GM12878 (cell line): ENCODE results near the gene TGFBR3. TPM values are rescaled to one million over a fixed set of nuclear protein-coding genes. Genes with fewer than 3 reads are reported as not detected.

ENCODE experiments used
- ATAC-seq: fragments of 200-7000 bp; cut with Tn5 transposase; 3 replicates; pipeline ENCODE4 v1.9.1; 2020; ENCODE audit warnings: mild to moderate bottlenecking, moderate library complexity
- BruUV-seq: library from RNA; stranded (reverse); fragments of 400-500 nt; replicated peaks from 2 replicates; lab custom pipeline; 2021; lab: Mats Ljungman, UMichigan
- CTCF ChIA-PET: fragments of 300-600 bp; sonication (Branson Sonifier 250); formaldehyde crosslinking; extraction: SDS; loops from one replicate; lab custom pipeline; 2021; ENCODE audit warnings: inconsistent platforms; lab: Yijun Ruan, JAX
- POLR2A ChIA-PET: fragments of 350-600 bp; formaldehyde crosslinking; extraction: SDS; loops from one replicate; lab custom pipeline; 2021; ENCODE audit warnings: inconsistent platforms; lab: Charles Lee
- RAD21 ChIA-PET: fragments of 300-600 bp; sonication (Branson Sonifier 250); formaldehyde crosslinking; loops from one replicate; lab custom pipeline; 2023; ENCODE audit warnings: antibody characterized with exemption; ENCODE audit not compliant: unreplicated experiment; lab: Charles Lee
- SMC1A ChIA-PET: fragments of 300-600 bp; sonication (Branson Sonifier 250); formaldehyde crosslinking; loops from one replicate; lab custom pipeline; 2023; ENCODE audit not compliant: unreplicated experiment, uncharacterized antibody; lab: Charles Lee
- DNase-seq: peaks from one replicate; pipeline ENCODE4 v3.0.0-alpha.2; 2011; ENCODE audit warnings: low read depth, low spot score
- FAIRE-seq: peaks from 3 replicates; lab custom pipeline; 2011; peaks lifted over from hg19 to GRCh38; lab: Jason Lieb, UNC
- H2AFZ ChIP-seq: 2 replicates; pipeline ENCODE4 v1.6.0; 2011; ENCODE audit warnings: low read depth, low read length, control low read depth; ENCODE audit not compliant: control insufficient read depth
- H3K27ac ChIP-seq: 2 replicates; pipeline ENCODE4 v1.5.1; 2011; ENCODE audit warnings: control low read depth; ENCODE audit not compliant: control insufficient read depth, insufficient read depth
- H3K27me3 ChIP-seq, 2 experiments: replicated peaks in 1 of 2; 2 replicates each; pipeline versions ENCODE4 v1.6.0 to v1.6.1; 2011; ENCODE audit warnings: low read length in 1 of 2; ENCODE audit not compliant: control insufficient read depth in 2 of 2, insufficient read depth in 2 of 2
- H3K36me3 ChIP-seq, 2 experiments: 2 replicates each; pipeline ENCODE4 v1.5.1; 2011; ENCODE audit warnings: low read length in 1 of 2; ENCODE audit not compliant: control insufficient read depth in 2 of 2, insufficient read depth in 2 of 2
- H3K4me1 ChIP-seq: 2 replicates; pipeline ENCODE4 v1.6.1; 2011; ENCODE audit warnings: mild to moderate bottlenecking, low read length, moderate library complexity, mixed read lengths; ENCODE audit not compliant: control insufficient read depth, insufficient read depth
- H3K4me2 ChIP-seq: 2 replicates; pipeline ENCODE4 v1.6.0; 2011; ENCODE audit warnings: control low read depth; ENCODE audit not compliant: control insufficient read depth, insufficient read depth
- H3K4me3 ChIP-seq: fragments of 200-600 bp; sonication (generic); 2 replicates; pipeline ENCODE4 v1.5.1; 2016
- H3K79me2 ChIP-seq: 2 replicates; pipeline ENCODE4 v1.6.0; 2011; ENCODE audit warnings: low read length; ENCODE audit not compliant: control insufficient read depth, insufficient read depth
- H3K9ac ChIP-seq: 2 replicates; pipeline ENCODE4 v1.8.0; 2011; ENCODE audit warnings: low read length, control low read depth, mixed read lengths; ENCODE audit not compliant: control insufficient read depth, insufficient read depth
- H3K9me3 ChIP-seq: replicated peaks from 3 replicates; pipeline ENCODE4 v1.5.1; 2011; ENCODE audit warnings: mild to moderate bottlenecking, low read length; ENCODE audit not compliant: control insufficient read depth, insufficient read depth
- H4K20me1 ChIP-seq: 2 replicates; pipeline ENCODE4 v1.6.0; 2011; ENCODE audit not compliant: control insufficient read depth, insufficient read depth
- ATF3 ChIP-seq: IDR thresholded peaks from 2 replicates; pipeline ENCODE4 v1.6.1; 2011; ENCODE audit warnings: low read depth, mild to moderate bottlenecking, low read length, moderate library complexity, borderline replicate concordance; ENCODE audit errors: extremely low read depth
- BMI1 ChIP-seq: fragments of 450-650 bp; IDR thresholded peaks from 2 replicates; pipeline ENCODE4 v1.6.1; 2016; ENCODE audit warnings: mild to moderate bottlenecking, moderate library complexity, borderline replicate concordance
- CEBPB ChIP-seq, 2 experiments: fragments of 150-350 bp in 1 of 2; IDR thresholded peaks; 2 replicates each; pipeline ENCODE4 v1.6.1; 2012 to 2014; ENCODE audit warnings: low read depth in 2 of 2, low read length in 2 of 2, borderline replicate concordance in 1 of 2, inconsistent platforms in 1 of 2
- GABPA ChIP-seq: IDR thresholded peaks from 2 replicates; pipeline ENCODE4 v1.6.1; 2014; ENCODE audit warnings: antibody characterized with exemption, low read depth, mild to moderate bottlenecking, inconsistent platforms
- HCFC1 ChIP-seq: fragments of 150-350 bp; IDR thresholded peaks from 2 replicates; pipeline ENCODE4 v1.6.1; 2014; ENCODE audit warnings: low read length
- IKZF2 ChIP-seq, 2 experiments: fragments of 450-650 bp; IDR thresholded peaks; 2 replicates each; pipeline ENCODE4 v1.6.1; 2017; ENCODE audit warnings: mild to moderate bottlenecking in 2 of 2, moderate library complexity in 2 of 2
- MTA3 ChIP-seq: IDR thresholded peaks from 2 replicates; pipeline ENCODE4 v1.6.1; 2012; ENCODE audit warnings: low read length, inconsistent platforms, borderline replicate concordance
- NFIC ChIP-seq: IDR thresholded peaks from 2 replicates; pipeline ENCODE4 v1.6.1; 2012; ENCODE audit warnings: low read depth, mild to moderate bottlenecking, inconsistent platforms, low read length, moderate library complexity
- PAX8 ChIP-seq: fragments of 450-650 bp; IDR thresholded peaks from 2 replicates; pipeline ENCODE4 v1.6.1; 2017; ENCODE audit warnings: mild to moderate bottlenecking, moderate library complexity
- POLR2A ChIP-seq: IDR thresholded peaks from 2 replicates; pipeline ENCODE4 v1.6.1; 2011; ENCODE audit warnings: low read depth, mild to moderate bottlenecking, low read length
- WGBS: methylation state at CpG from one replicate; pipeline ENCODE4 v1.1.6; 2016; ENCODE audit warnings: low lambda C conversion rate; ENCODE audit not compliant: insufficient replicate concordance, insufficient coverage; ENCODE audit errors: missing lambda C conversion rate; 5-methylcytosine and 5-hydroxymethylcytosine counted together
- in situ Hi-C: fragments of 300-500 bp; cut with MboI; formaldehyde crosslinking; loops from 9 replicates; pipeline ENCODE4 v1.14.3; 2018; ENCODE audit warnings: mixed read lengths
- intact Hi-C: fragments of 100-400 bp; cut with micrococcal nuclease; formaldehyde crosslinking; loops from one replicate; pipeline ENCODE4 v1.14.2; 2022; ENCODE audit not compliant: unreplicated experiment
- polyA plus RNA-seq, 11 experiments: library from polyadenylated mRNA; depleted of rRNA in 4 of 11; unstranded in 6 of 11; stranded (reverse) in 5 of 11; fragments of >200 nt; fragmentation: Nextera tagmentation in 4 of 11; fragmentation: Illumina TruSeq in 1 of 11; extraction: Ambion mirVana in 4 of 11; extraction: Trizol in 1 of 11; gene quantifications; 1 replicate in 1 of 11; 2 replicates in 10 of 11; pipeline versions ENCODE4 v1.2.1 to v1.2.3, GENCODE V29; 2011 to 2016; ENCODE audit warnings: inconsistent platforms in 2 of 11, missing spikeins in 2 of 11, low read depth in 1 of 11
- total RNA-seq, 4 experiments: library from RNA; depleted of rRNA in 3 of 4; stranded (reverse); fragments of >200 nt in 3 of 4; fragmentation: Illumina TruSeq in 1 of 4; extraction: Trizol in 1 of 4; gene quantifications; 2 replicates each; pipeline versions ENCODE4 v1.2.1 to v1.2.3, GENCODE V29; 2013 to 2021
- TF ChIP-seq, protein P1 (sequence below): IDR thresholded peaks from 2 replicates; pipeline ENCODE4 v1.6.1; 2012; ENCODE audit warnings: low read depth, low read length, improper control_type of control experiment
- TF ChIP-seq, protein P2 (sequence below): fragments of 450-650 bp; IDR thresholded peaks from 2 replicates; pipeline ENCODE4 v1.6.1; 2016; ENCODE audit warnings: mild to moderate bottlenecking, moderate library complexity, borderline replicate concordance

The TGFBR3 gene
- total and polyA plus RNA-seq, 10 of the 15 experiments (the other 5 are each of a cell fraction or from before 2014, with no cell fraction given): 2.7 to 16.5 (median 12.6) TPM

DNA sequence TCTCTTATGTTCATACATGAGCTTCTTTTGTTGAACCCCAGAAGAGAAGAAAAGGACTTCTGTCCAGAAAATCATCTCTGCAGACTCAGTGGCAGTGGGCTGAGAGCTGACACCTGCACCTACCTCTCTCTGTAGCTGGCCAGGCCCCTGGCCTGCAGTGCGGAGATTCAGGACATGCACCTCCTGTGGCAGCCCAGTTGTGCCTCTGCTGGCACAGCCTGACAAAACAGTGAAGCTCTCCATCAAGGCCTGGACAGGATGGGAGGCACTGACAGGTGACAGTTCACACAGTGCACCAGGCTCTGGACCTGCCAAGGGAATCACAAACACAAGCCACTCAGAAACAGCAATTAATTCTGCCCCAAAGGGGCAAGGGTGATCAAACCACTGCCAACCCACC lies 88.8 kb downstream of the TGFBR3 start:
- in situ Hi-C loops: no loop called here
- WGBS: 86% methylated on average over 1 of the region's 1 CpG
- Histone ChIP-seq H4K20me1 (no peaks in the 10 kb centered on the region), H3K4me2 (no peak overlapping the region), H3K27me3 (no peaks in the 10 kb centered on the region), H3K36me3 (no peaks in the 10 kb centered on the region; a peak in 1 of 4 replicates), H3K4me3 (no peak overlapping the region), H3K4me1 (no peaks in the 10 kb centered on the region; the same call in 1 of the 2 replicates), H3K9ac (no peak overlapping the region), H2AFZ (no peak overlapping the region), H3K27ac (no peak overlapping the region), H3K79me2 (no peaks in the 10 kb centered on the region), H3K9me3 (no peaks in the 10 kb centered on the region)
- ChIA-PET CTCF (interaction anchor here (0.9 kb wide), 1 partner anchor 131 kb away, joined by 3 read pairs; no protein-coding TSS in a partner anchor), POLR2A (interaction anchor here (0.6 kb wide), 1 partner anchor 15 kb away, joined by 3 read pairs; no protein-coding TSS in a partner anchor), RAD21 (no interaction called here), SMC1A (interaction anchor here (1.4 kb wide), 1 partner anchor 10 kb away, joined by 3 read pairs; no protein-coding TSS in a partner anchor)
- ATAC-seq: no peak
- no peak for FAIRE-seq
- intact Hi-C loops: no loop called here
- DNase-seq: no peak
- no peak for TF ChIP-seq GABPA
- TF ChIP-seq IKZF2 (IDR thresholded peaks at IDR 0.05): no peak
- TF ChIP-seq, protein P1, sequence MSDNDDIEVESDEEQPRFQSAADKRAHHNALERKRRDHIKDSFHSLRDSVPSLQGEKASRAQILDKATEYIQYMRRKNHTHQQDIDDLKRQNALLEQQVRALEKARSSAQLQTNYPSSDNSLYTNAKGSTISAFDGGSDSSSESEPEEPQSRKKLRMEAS: no peak
- no peak for TF ChIP-seq CEBPB (IDR thresholded peaks at IDR 0.05; ENCODE audit: borderline replicate concordance in 1 of 2, low read depth in 2 of 2, low read length in 2 of 2)
- TF ChIP-seq POLR2A: no peak
- TF ChIP-seq MTA3: no peak
- no peak for TF ChIP-seq HCFC1
- no peak for TF ChIP-seq NFIC
- TF ChIP-seq, protein P2, sequence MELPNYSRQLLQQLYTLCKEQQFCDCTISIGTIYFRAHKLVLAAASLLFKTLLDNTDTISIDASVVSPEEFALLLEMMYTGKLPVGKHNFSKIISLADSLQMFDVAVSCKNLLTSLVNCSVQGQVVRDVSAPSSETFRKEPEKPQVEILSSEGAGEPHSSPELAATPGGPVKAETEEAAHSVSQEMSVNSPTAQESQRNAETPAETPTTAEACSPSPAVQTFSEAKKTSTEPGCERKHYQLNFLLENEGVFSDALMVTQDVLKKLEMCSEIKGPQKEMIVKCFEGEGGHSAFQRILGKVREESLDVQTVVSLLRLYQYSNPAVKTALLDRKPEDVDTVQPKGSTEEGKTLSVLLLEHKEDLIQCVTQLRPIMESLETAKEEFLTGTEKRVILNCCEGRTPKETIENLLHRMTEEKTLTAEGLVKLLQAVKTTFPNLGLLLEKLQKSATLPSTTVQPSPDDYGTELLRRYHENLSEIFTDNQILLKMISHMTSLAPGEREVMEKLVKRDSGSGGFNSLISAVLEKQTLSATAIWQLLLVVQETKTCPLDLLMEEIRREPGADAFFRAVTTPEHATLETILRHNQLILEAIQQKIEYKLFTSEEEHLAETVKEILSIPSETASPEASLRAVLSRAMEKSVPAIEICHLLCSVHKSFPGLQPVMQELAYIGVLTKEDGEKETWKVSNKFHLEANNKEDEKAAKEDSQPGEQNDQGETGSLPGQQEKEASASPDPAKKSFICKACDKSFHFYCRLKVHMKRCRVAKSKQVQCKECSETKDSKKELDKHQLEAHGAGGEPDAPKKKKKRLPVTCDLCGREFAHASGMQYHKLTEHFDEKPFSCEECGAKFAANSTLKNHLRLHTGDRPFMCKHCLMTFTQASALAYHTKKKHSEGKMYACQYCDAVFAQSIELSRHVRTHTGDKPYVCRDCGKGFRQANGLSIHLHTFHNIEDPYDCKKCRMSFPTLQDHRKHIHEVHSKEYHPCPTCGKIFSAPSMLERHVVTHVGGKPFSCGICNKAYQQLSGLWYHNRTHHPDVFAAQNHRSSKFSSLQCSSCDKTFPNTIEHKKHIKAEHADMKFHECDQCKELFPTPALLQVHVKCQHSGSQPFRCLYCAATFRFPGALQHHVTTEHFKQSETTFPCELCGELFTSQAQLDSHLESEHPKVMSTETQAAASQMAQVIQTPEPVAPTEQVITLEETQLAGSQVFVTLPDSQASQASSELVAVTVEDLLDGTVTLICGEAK: no peak
- no peak for TF ChIP-seq PAX8
- TF ChIP-seq BMI1: no peak
- no peak for TF ChIP-seq ATF3
- BruUV-seq: no TSS peak
